ENCODE results near the gene ZMIZ1. TPM values are rescaled to one million over a fixed set of nuclear protein-coding genes. Genes with fewer than 3 reads are reported as not detected.

The ZMIZ1 gene
- total and polyA plus RNA-seq, 2 donors (not counting 1 experiment from before 2014, with no cell fraction given), result 6.3 to 30.6 TPM

- Histone ChIP-seq H4K20me1 (ENCODE audit: control insufficient read depth, extremely low read depth, insufficient read depth, low read length) (peaks cover 2% of the 10 kb centered on the region), H3K27ac (ENCODE audit: insufficient read depth, low read length) (no peak overlapping the region), H3K4me1 (ENCODE audit: control insufficient read depth, extremely low read depth, insufficient read depth, low read length) (peaks cover 25% of the 10 kb centered on the region), H3K9me3 (ENCODE audit: control insufficient read depth, insufficient read depth, low read depth, low read length) (no peaks in the 10 kb centered on the region), H3K4me3 (replicated peaks in 1 of 4; ENCODE audit: control extremely low read depth in 1 of 4, insufficient read depth in 1 of 4, low read depth in 3 of 4, low read length in 4 of 4) (no peak overlapping the region), H2AFZ (ENCODE audit: low read length) (no peak overlapping the region), H3K9ac (ENCODE audit: insufficient read depth, low read length) (no peak overlapping the region), H3K79me2 (ENCODE audit: control insufficient read depth, insufficient read depth, low read length) (peaks cover under 1% of the 10 kb centered on the region), H3K4me2 (ENCODE audit: extremely low read depth, insufficient read depth, low read length) (no peak overlapping the region), H3K27me3 (ENCODE audit: control insufficient read depth, insufficient read depth, low read length) (no peaks in the 10 kb centered on the region), H3K36me3 (ENCODE audit: control insufficient read depth, insufficient read depth, low read length) (peaks cover 12% of the 10 kb centered on the region)
- TF ChIP-seq, protein P1, sequence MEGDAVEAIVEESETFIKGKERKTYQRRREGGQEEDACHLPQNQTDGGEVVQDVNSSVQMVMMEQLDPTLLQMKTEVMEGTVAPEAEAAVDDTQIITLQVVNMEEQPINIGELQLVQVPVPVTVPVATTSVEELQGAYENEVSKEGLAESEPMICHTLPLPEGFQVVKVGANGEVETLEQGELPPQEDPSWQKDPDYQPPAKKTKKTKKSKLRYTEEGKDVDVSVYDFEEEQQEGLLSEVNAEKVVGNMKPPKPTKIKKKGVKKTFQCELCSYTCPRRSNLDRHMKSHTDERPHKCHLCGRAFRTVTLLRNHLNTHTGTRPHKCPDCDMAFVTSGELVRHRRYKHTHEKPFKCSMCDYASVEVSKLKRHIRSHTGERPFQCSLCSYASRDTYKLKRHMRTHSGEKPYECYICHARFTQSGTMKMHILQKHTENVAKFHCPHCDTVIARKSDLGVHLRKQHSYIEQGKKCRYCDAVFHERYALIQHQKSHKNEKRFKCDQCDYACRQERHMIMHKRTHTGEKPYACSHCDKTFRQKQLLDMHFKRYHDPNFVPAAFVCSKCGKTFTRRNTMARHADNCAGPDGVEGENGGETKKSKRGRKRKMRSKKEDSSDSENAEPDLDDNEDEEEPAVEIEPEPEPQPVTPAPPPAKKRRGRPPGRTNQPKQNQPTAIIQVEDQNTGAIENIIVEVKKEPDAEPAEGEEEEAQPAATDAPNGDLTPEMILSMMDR (conservative IDR thresholded peaks at IDR 0.05 in 1 of 2, IDR thresholded peaks at IDR 0.05 in 1 of 2; ENCODE audit: low read depth in 1 of 2, low read length in 2 of 2), result no peak
- no peak for TF ChIP-seq EZH2 (IDR thresholded peaks at IDR 0.05; ENCODE audit: low read length, missing control alignments)
- peak; percentile 29 to 68 for DNase-seq (ENCODE audit: low read depth in 2 of 2)
Measured at GRCh38 chr10:79238606-79239005, 169.8 kb downstream of the ZMIZ1 start.

DNA sequence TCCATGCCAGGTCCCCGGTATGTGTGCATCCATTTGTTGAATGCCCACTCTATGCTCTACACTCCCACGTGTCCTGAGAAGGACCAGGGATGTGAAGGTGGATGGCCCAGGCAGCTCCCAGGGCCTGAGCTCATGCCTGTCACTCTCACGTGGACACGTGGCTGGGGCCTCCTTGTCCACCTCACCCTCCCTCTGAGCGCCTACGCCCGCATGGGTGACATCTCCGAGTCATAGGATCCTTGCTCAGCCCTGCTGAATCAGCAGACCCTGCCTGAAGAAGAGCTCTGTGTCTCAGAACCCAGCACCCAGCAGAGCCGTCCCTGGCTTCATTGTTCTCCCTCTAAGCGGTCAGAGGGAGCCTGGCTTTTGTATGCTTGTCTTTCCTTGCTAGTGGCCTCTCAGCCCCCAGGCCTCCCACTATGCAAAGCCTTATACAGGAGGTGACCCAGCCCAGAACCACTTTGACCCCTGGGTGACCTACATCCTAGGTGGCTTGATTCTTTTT, 170.6 kb downstream of the ZMIZ1 start:
- Histone ChIP-seq H3K79me2 (ENCODE audit: control insufficient read depth, insufficient read depth, low read length) (peaks cover 7% of the 10 kb centered on the region), H3K27me3 (ENCODE audit: control insufficient read depth, insufficient read depth, low read length) (no peaks in the 10 kb centered on the region), H3K4me2 (ENCODE audit: extremely low read depth, insufficient read depth, low read length) (no peak overlapping the region), H3K4me3 (replicated peaks in 1 of 4; ENCODE audit: control extremely low read depth in 1 of 4, insufficient read depth in 1 of 4, low read depth in 3 of 4, low read length in 4 of 4) (no peak overlapping the region), H3K27ac (ENCODE audit: insufficient read depth, low read length) (no peak overlapping the region), H3K36me3 (ENCODE audit: control insufficient read depth, insufficient read depth, low read length) (peaks cover 16% of the 10 kb centered on the region), H3K9ac (ENCODE audit: insufficient read depth, low read length) (no peak overlapping the region), H3K4me1 (ENCODE audit: control insufficient read depth, extremely low read depth, insufficient read depth, low read length) (peaks cover 26% of the 10 kb centered on the region), H2AFZ (ENCODE audit: low read length) (no peak overlapping the region), H4K20me1 (ENCODE audit: control insufficient read depth, extremely low read depth, insufficient read depth, low read length) (no peaks in the 10 kb centered on the region), H3K9me3 (ENCODE audit: control insufficient read depth, insufficient read depth, low read depth, low read length) (no peaks in the 10 kb centered on the region)
- DNase-seq (ENCODE audit: low read depth in 2 of 2), result peak; percentile 42 to 76
- TF ChIP-seq, protein P1 (conservative IDR thresholded peaks at IDR 0.05 in 1 of 2, IDR thresholded peaks at IDR 0.05 in 1 of 2; ENCODE audit: low read depth in 1 of 2, low read length in 2 of 2), result no peak
- no peak for TF ChIP-seq EZH2 (IDR thresholded peaks at IDR 0.05; ENCODE audit: low read length, missing control alignments)

- H3K27me3 ChIP-seq (ENCODE audit: control insufficient read depth, insufficient read depth, low read length), result no peaks in the 10 kb centered on the region
- no peak overlapping the region for H2AFZ ChIP-seq (ENCODE audit: low read length)
- H3K4me1 ChIP-seq (ENCODE audit: control insufficient read depth, extremely low read depth, insufficient read depth, low read length), result peaks cover 29% of the 10 kb centered on the region
- peaks cover 14% of the 10 kb centered on the region for H3K79me2 ChIP-seq (ENCODE audit: control insufficient read depth, insufficient read depth, low read length)
- H3K9ac ChIP-seq (ENCODE audit: insufficient read depth, low read length), result no peak overlapping the region
- TF ChIP-seq EZH2 (IDR thresholded peaks at IDR 0.05; ENCODE audit: low read length, missing control alignments), result no peak
- TF ChIP-seq, protein P1 (conservative IDR thresholded peaks at IDR 0.05 in 1 of 2, IDR thresholded peaks at IDR 0.05 in 1 of 2; ENCODE audit: low read depth in 1 of 2, low read length in 2 of 2), result no peak
- H3K36me3 ChIP-seq (ENCODE audit: control insufficient read depth, insufficient read depth, low read length), result peaks cover 12% of the 10 kb centered on the region
- no peaks in the 10 kb centered on the region for H3K9me3 ChIP-seq (ENCODE audit: control insufficient read depth, insufficient read depth, low read depth, low read length)
- H3K4me2 ChIP-seq (ENCODE audit: extremely low read depth, insufficient read depth, low read length), result no peak overlapping the region
- no peak overlapping the region for H3K27ac ChIP-seq (ENCODE audit: insufficient read depth, low read length)
- DNase-seq (ENCODE audit: low read depth in 2 of 2), result peak in 1 of 2 donors; percentile 86
- no peaks in the 10 kb centered on the region for H4K20me1 ChIP-seq (ENCODE audit: control insufficient read depth, extremely low read depth, insufficient read depth, low read length)
- no peak overlapping the region for H3K4me3 ChIP-seq (replicated peaks in 1 of 4; ENCODE audit: control extremely low read depth in 1 of 4, insufficient read depth in 1 of 4, low read depth in 3 of 4, low read length in 4 of 4)
Measured at GRCh38 chr10:79239924-79240581, 171.3 kb downstream of the ZMIZ1 start.

Measured in fibroblast of lung (primary cell).